GM18519 (cell line): ENCODE results near the gene LBR.
"Not testable (repeated sequence)": the region's sequence is repeated elsewhere in the genome, so short reads cannot be mapped to it uniquely, and the experiment has no call there.

Source experiments
- ATAC-seq: cut with Tn5 transposase; IDR thresholded peaks from one replicate; pipeline ENCODE4 v1.9.1; 2021; ENCODE audit warnings: mild to moderate bottlenecking, moderate library complexity; ENCODE audit not compliant: unreplicated experiment, low FRiP score

The LBR gene

GRCh38 chr1:225386860-225387259 lies 41.0 kb downstream of the LBR start:
- ATAC-seq: not testable (repeated sequence)

- ATAC-seq: no peak
Observed at GRCh38 chr1:225380691-225381090, 47.1 kb downstream of the LBR start.

GRCh38 chr1:225378880-225379279 lies 49.0 kb downstream of the LBR start:
- ATAC-seq: no peak

- no peak for ATAC-seq
Observed at GRCh38 chr1:225374996-225375395, 52.8 kb downstream of the LBR start.

- ATAC-seq: no peak
Observed at GRCh38 chr1:225373155-225373554, 54.7 kb downstream of the LBR start.

- no peak for ATAC-seq
Observed at GRCh38 chr1:225371366-225372010, 56.4 kb downstream of the LBR start.

DNA sequence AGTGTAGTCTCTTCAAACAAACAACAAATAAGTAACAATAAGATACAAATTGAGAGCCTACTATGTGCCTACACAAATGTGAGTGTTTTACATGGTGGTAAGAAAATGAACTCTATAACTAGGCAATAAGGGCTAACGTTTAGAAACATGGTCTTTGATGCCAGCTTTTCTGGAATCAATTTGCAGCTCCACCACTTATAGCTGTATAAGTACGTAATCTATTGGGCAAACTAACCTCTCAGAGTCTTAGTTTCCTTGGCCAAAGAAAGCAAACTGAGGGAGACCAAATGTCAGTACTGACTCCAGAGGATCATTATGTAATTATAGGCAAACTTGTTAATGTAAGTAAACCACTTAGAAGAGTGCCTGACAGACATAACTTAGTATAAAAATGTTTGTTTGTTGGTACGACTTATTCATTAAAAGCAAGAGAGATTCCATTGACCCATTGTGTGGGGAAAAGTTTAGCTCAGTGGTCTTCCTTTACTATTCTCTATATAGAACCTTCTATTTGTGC lies 59.7 kb downstream of the LBR start:
- ATAC-seq: no peak

DNA sequence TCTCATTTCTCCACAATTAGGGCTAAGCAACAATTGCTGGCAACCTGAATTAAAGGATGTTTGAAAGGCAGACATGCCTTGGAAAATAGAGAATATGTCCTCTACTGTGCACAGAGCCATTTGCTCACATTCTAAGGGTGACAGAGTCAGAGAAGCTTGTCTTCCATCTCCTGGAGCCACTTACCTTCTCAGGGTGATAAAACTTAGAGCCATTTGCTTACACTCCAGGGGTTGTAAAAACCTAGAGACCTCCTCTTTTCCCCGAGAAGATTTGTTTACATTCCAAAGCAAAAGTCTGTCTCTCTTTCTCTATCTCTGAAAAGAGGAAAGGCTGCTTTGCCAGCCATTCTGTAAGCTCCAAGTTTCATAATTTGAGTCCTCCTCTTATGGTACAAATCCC lies 61.3 kb downstream of the LBR start:
- ATAC-seq: no peak

DNA sequence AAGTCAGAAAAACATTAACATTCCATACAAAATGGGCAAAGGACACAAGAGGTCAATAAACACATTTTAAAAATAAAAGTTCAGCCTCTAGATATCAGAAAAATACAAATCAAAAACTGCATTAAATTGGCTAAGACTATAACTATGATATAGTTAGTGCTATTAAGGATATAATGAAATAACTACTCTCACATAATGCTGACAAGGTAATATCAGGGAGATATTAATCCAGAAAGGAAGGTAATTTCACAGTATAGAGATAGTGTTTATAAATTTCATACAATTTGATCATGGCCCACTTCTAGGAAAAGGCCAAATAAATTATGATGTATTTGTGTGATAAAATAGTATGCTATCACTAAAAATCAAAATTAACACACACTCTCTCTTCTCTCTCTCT lies 61.8 kb downstream of the LBR start:
- ATAC-seq: no peak

GRCh38 chr1:225364439-225364838 lies 63.4 kb downstream of the LBR start:
- ATAC-seq: no peak

DNA sequence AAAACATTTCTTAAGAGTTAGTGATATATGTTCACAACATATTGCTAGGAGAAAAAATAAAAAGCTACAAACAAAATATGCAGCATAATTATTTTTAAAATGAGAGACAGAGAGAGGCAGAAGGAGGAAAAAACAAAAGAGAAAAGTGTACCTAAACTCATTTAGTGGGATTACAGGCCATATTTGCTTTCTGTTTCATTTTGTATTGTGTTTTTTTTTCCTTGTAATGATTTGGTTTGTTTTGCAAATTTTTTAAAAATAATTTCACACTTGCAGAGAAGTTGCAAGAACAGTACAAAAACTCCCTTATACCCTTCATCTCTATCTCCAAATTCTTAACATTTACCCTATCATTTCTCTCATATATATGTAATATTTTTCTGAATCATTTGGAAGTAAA lies 65.0 kb downstream of the LBR start:
- ATAC-seq: no peak

GRCh38 chr1:225361176-225361575 lies 66.7 kb downstream of the LBR start:
- no peak for ATAC-seq

GRCh38 chr1:225360119-225360518 lies 67.7 kb downstream of the LBR start:
- ATAC-seq: no peak

- no peak for ATAC-seq
Observed at GRCh38 chr1:225355863-225356262, 72.0 kb downstream of the LBR start.

DNA sequence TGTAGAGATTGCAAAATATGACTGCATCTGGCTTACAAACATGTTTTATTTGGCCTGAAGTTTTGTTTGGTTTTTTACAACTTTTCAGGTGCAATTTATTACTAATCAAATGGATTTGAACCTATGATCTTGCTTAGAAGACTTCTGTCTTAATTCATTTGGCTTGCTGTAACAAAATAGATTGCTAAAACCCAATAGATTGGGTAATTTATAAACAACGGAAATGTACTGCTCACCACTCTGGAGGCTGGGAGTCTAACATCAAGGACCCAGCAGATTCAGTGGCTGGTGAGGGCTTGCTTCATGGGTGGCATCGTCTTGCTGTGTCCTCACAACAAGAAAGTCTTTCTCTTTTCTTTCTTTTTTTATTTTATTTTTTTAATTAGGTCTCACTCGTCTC lies 72.9 kb downstream of the LBR start:
- ATAC-seq: no peak
